ENCODE data around the gene DSE.

The DSE gene

GRCh38 chr6:116447496-116448011, 76.8 kb downstream of the DSE start:
- DNase-seq (ENCODE audit: low spot score), result peak; percentile 84

GRCh38 chr6:116449565-116449964, 78.8 kb downstream of the DSE start:
- DNase-seq (ENCODE audit: low spot score), result no peak

GRCh38 chr6:116450185-116450710, 79.5 kb downstream of the DSE start:
- DNase-seq (ENCODE audit: low spot score), result no peak

GRCh38 chr6:116450769-116451740, 80.3 kb downstream of the DSE start:
- DNase-seq (ENCODE audit: low spot score), result no peak

GRCh38 chr6:116451916-116452315, 81.2 kb downstream of the DSE start:
- DNase-seq (ENCODE audit: low spot score), result no peak

- no peak for DNase-seq (ENCODE audit: low spot score)
Measured at GRCh38 chr6:116452531-116452930, 81.8 kb downstream of the DSE start.

- no peak for DNase-seq (ENCODE audit: low spot score)
Measured at GRCh38 chr6:116456106-116456505, 85.4 kb downstream of the DSE start.

- no peak for DNase-seq (ENCODE audit: low spot score)
Measured at GRCh38 chr6:116456927-116457326, 86.2 kb downstream of the DSE start.

- no peak for DNase-seq (ENCODE audit: low spot score)
Measured at GRCh38 chr6:116458264-116458663, 87.5 kb downstream of the DSE start.

- no peak for DNase-seq (ENCODE audit: low spot score)
Measured at GRCh38 chr6:116459927-116460326, 89.2 kb downstream of the DSE start.

GRCh38 chr6:116461331-116461931, 90.7 kb downstream of the DSE start, which contains the start of gene CALHM6:
CALHM6 (plus strand) TSS chr6:116461375; CDS start chr6:116461930, 555 bp downstream.
- no peak for DNase-seq (ENCODE audit: low spot score)

- DNase-seq (ENCODE audit: low spot score), result peak; percentile 49
Measured at GRCh38 chr6:116461932-116462885, 91.5 kb downstream of the DSE start.

GRCh38 chr6:116463301-116463700, 92.6 kb downstream of the DSE start:
- DNase-seq (ENCODE audit: low spot score), result no peak

GRCh38 chr6:116465246-116465645, 94.5 kb downstream of the DSE start:
- no peak for DNase-seq (ENCODE audit: low spot score)

- no peak for DNase-seq (ENCODE audit: low spot score)
Measured at GRCh38 chr6:116467096-116467495, 96.3 kb downstream of the DSE start.

GRCh38 chr6:116467514-116467913, 96.8 kb downstream of the DSE start:
- DNase-seq (ENCODE audit: low spot score), result no peak

GRCh38 chr6:116468293-116468692, 97.5 kb downstream of the DSE start:
- no peak for DNase-seq (ENCODE audit: low spot score)

GRCh38 chr6:116471531-116471930, 100.8 kb downstream of the DSE start:
- no peak for DNase-seq (ENCODE audit: low spot score)

- DNase-seq (ENCODE audit: low spot score), result no peak
Measured at GRCh38 chr6:116472706-116473105, 102.0 kb downstream of the DSE start.

GRCh38 chr6:116475141-116475540, 104.4 kb downstream of the DSE start:
- DNase-seq (ENCODE audit: low spot score), result no peak

GRCh38 chr6:116476002-116476678, 105.4 kb downstream of the DSE start:
- no peak for DNase-seq (ENCODE audit: low spot score)

Data from hepatic stellate cell (primary cell).